K562 (cell line): ENCODE data around the gene WDR81. TPM values are rescaled to one million over a fixed set of nuclear protein-coding genes. Genes with fewer than 3 reads are reported as not detected.

ENCODE experiments used
- BCOR ChIP-seq: fragments of 450-650 bp; IDR thresholded peaks from 2 replicates; pipeline ENCODE4 v1.6.1; 2016
- CCNT2 ChIP-seq: IDR thresholded peaks from 2 replicates; pipeline ENCODE4 v1.6.1; 2011; ENCODE audit warnings: borderline replicate concordance, low read depth, mild to moderate bottlenecking, moderate library complexity, mixed read lengths, low read length; ENCODE audit not compliant: insufficient read length; ENCODE audit errors: extremely low read depth
- E2F6 ChIP-seq, 2 experiments: IDR thresholded peaks; 2 replicates each; pipeline ENCODE4 v1.6.1; 2011; ENCODE audit warnings: borderline replicate concordance in 1 of 2, control low read depth in 1 of 2, low read depth in 1 of 2, low read length in 1 of 2, mild to moderate bottlenecking in 1 of 2, mixed read lengths in 1 of 2, moderate library complexity in 1 of 2; ENCODE audit not compliant: insufficient read depth in 1 of 2, insufficient read length in 1 of 2, poor library complexity in 1 of 2, severe bottlenecking in 1 of 2; ENCODE audit errors: extremely low read depth in 1 of 2
- EP400 ChIP-seq: fragments of 450-650 bp; IDR thresholded peaks from 2 replicates; pipeline ENCODE4 v1.6.1; 2017; ENCODE audit warnings: antibody characterized with exemption, mild to moderate bottlenecking, moderate library complexity
- FOXA3 ChIP-seq, 2 experiments: fragments of 450-650 bp in 1 of 2; sonication (generic) in 1 of 2; formaldehyde crosslinking; IDR thresholded peaks in 1 of 2; conservative IDR thresholded peaks in 1 of 2; 2 replicates each; pipeline versions ENCODE4 v1.4.0 to v1.8.0; 2020 to 2022; ENCODE audit warnings: mild to moderate bottlenecking in 2 of 2, missing genetic modification reagents in 1 of 2
- HDAC1 ChIP-seq, 2 experiments: fragments of 450-650 bp; IDR thresholded peaks; 2 replicates each; pipeline ENCODE4 v1.6.1; 2016 to 2017; ENCODE audit warnings: inconsistent platforms in 1 of 2, mild to moderate bottlenecking in 1 of 2, moderate library complexity in 1 of 2
- HNRNPLL ChIP-seq: fragments of 200-400 bp; formaldehyde crosslinking; IDR thresholded peaks from 2 replicates; pipeline ENCODE4 v1.6.1; 2017; ENCODE audit warnings: low read length, low read depth, mild to moderate bottlenecking; ENCODE audit not compliant: poor library complexity, severe bottlenecking
- ILF3 ChIP-seq: fragments of 450-650 bp; IDR thresholded peaks from 2 replicates; pipeline ENCODE4 v1.6.1; 2018; ENCODE audit warnings: antibody characterized with exemption, mild to moderate bottlenecking, moderate library complexity, borderline replicate concordance
- MNT ChIP-seq, 2 experiments: fragments of 450-650 bp; conservative IDR thresholded peaks; 2 replicates each; pipeline ENCODE4 v1.6.1; 2017; ENCODE audit warnings: mild to moderate bottlenecking in 2 of 2, moderate library complexity in 2 of 2
- NBN ChIP-seq: fragments of 450-650 bp; IDR thresholded peaks from 2 replicates; pipeline ENCODE4 v1.6.1; 2016; ENCODE audit warnings: low read depth, mild to moderate bottlenecking
- NCOA1 ChIP-seq: fragments of 450-650 bp; IDR thresholded peaks from 2 replicates; pipeline ENCODE4 v1.6.1; 2016; ENCODE audit warnings: low read depth
- PTBP1 ChIP-seq: fragments of 200-400 bp; formaldehyde crosslinking; IDR thresholded peaks from 2 replicates; pipeline ENCODE4 v1.6.1; 2017; ENCODE audit warnings: low read depth, low read length
- SIX5 ChIP-seq, 2 experiments: IDR thresholded peaks; 2 replicates each; pipeline ENCODE4 v1.6.1; 2011; ENCODE audit warnings: low read length in 2 of 2, borderline replicate concordance in 1 of 2, low read depth in 1 of 2, mild to moderate bottlenecking in 1 of 2, moderate library complexity in 1 of 2; ENCODE audit not compliant: insufficient read depth in 1 of 2
- TCF3 ChIP-seq: sonication (generic); formaldehyde crosslinking; IDR thresholded peaks from 2 replicates; pipeline ENCODE4 v1.4.0; 2020; ENCODE audit warnings: mild to moderate bottlenecking, missing genetic modification reagents
- ZNF316 ChIP-seq: fragments of 450-650 bp; IDR thresholded peaks from 2 replicates; pipeline ENCODE4 v1.6.1; 2016
- ZNF655 ChIP-seq: fragments of 250-450 bp; sonication (Bioruptor Pico); IDR thresholded peaks from 2 replicates; pipeline ENCODE4 v1.5.0; 2021
- ZNF668 ChIP-seq: fragments of 250-450 bp; sonication (Bioruptor Pico); IDR thresholded peaks from 2 replicates; pipeline ENCODE4 v1.8.0; 2022; ENCODE audit warnings: mild to moderate bottlenecking, inconsistent platforms
- ZNF699 ChIP-seq: fragments of 250-450 bp; sonication (Bioruptor Pico); IDR thresholded peaks from 2 replicates; pipeline ENCODE4 v1.8.0; 2021; ENCODE audit warnings: mild to moderate bottlenecking, moderate library complexity; ENCODE audit not compliant: insufficient replicate concordance
- polyA plus RNA-seq, 8 experiments: library from polyadenylated mRNA; depleted of rRNA in 4 of 8; stranded (reverse) in 5 of 8; unstranded in 3 of 8; fragments of >200 nt; fragmentation: Nextera tagmentation in 2 of 8; fragmentation: Illumina TruSeq in 1 of 8; extraction: Ambion mirVana in 2 of 8; extraction: Trizol in 1 of 8; gene quantifications; 2 replicates each; pipeline versions ENCODE4 v1.2.1 to v1.2.3, GENCODE V29; 2011 to 2014; ENCODE audit warnings: inconsistent platforms in 1 of 8, missing spikeins in 1 of 8
- total RNA-seq, 7 experiments: library from RNA; depleted of rRNA in 6 of 7; stranded (reverse); fragments of >200 nt in 6 of 7; fragmentation: Illumina TruSeq in 2 of 7; extraction: Trizol in 2 of 7; gene quantifications; 2 replicates each; pipeline versions ENCODE4 v1.2.1 to v1.2.3, GENCODE V29; 2011 to 2021; ENCODE audit warnings: low replicate concordance in 1 of 7
- TF ChIP-seq, protein P1 (sequence below): fragments of 250-450 bp; sonication (Bioruptor Pico); IDR thresholded peaks from 2 replicates; pipeline ENCODE4 v1.8.0; 2021; ENCODE audit warnings: moderate library complexity, mild to moderate bottlenecking, inconsistent platforms
- TF ChIP-seq, protein P2 (sequence below): fragments of 250-450 bp; sonication (Bioruptor Pico); IDR thresholded peaks from 2 replicates; pipeline ENCODE4 v1.9.0; 2021; ENCODE audit warnings: mild to moderate bottlenecking

WDR81 gene
- total and polyA plus RNA-seq, 9 of the 15 experiments (the other 6 are each of a cell fraction or from before 2014, with no cell fraction given) = 0.01 to 17.1 (median 3.3) TPM

DNA sequence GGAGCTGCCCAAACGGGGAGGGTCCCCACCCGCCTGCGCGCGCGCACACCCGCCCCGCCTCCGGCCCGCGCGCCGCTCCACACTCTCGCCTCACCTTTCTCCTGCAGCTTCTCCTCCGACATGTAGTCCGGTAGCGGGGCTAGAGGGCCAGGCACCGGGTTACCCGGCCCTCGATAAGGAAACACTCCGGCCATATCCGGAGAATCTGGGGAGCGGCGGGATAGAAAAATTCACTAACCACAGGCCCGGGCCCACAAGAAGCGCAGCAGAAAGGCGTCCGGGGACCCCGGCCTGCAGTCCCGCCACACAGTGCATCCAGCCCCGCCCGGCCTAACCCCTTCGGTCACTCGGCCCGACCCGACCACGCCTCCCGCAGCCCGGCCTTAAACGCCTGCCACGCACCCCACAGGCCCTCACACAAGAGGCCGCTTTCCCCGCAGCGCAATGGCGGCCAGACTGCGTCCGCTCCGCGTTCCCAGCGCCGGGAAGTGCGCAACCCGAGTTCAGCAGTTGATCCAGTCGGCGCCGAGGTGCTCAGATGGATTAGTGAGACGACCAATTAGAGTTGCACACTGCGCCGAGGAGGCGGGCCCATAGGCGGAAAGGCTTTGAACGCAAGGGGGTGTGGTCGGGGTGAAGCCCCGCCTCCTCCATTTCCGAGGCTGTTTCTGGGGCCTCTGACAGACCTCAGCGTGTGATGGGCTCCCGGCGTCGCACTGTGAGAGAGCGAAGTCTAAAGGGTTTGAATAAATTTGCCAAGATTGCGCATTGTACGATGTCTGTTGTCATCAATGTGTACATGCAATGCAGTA is 39.9 kb upstream of the WDR81 start, which contains the start of gene PRPF8 (continued):
- TF ChIP-seq CCNT2 = peak; percentile 44
- TF ChIP-seq FOXA3 (CRISPR knock-in tag; conservative IDR thresholded peaks at IDR 0.05 in 1 of 2, IDR thresholded peaks at IDR 0.05 in 1 of 2) = no peak
- no peak for TF ChIP-seq ILF3
- TF ChIP-seq HNRNPLL = peak; percentile 100
- peak; percentile 44 to 80 for TF ChIP-seq MNT (conservative IDR thresholded peaks at IDR 0.05)
- TF ChIP-seq E2F6 (IDR thresholded peaks at IDR 0.05; ENCODE audit: borderline replicate concordance in 1 of 2, extremely low read depth in 1 of 2, insufficient read depth in 1 of 2, insufficient read length in 1 of 2, low read depth in 1 of 2, low read length in 1 of 2, poor library complexity in 1 of 2, severe bottlenecking in 1 of 2) = peak; percentile 23 to 70
- no peak for TF ChIP-seq PTBP1
- no peak for TF ChIP-seq ZNF668 (CRISPR knock-in tag)
- no peak for TF ChIP-seq BCOR
- TF ChIP-seq TCF3 (CRISPR knock-in tag) = 0 out of 2 replicates have a peak, but pooled peaks have one; percentile 8
- TF ChIP-seq HDAC1 (IDR thresholded peaks at IDR 0.05) = peak in 1 of 2 experiments; percentile 19; a peak in 1 of 4 replicates
- TF ChIP-seq, protein P1, sequence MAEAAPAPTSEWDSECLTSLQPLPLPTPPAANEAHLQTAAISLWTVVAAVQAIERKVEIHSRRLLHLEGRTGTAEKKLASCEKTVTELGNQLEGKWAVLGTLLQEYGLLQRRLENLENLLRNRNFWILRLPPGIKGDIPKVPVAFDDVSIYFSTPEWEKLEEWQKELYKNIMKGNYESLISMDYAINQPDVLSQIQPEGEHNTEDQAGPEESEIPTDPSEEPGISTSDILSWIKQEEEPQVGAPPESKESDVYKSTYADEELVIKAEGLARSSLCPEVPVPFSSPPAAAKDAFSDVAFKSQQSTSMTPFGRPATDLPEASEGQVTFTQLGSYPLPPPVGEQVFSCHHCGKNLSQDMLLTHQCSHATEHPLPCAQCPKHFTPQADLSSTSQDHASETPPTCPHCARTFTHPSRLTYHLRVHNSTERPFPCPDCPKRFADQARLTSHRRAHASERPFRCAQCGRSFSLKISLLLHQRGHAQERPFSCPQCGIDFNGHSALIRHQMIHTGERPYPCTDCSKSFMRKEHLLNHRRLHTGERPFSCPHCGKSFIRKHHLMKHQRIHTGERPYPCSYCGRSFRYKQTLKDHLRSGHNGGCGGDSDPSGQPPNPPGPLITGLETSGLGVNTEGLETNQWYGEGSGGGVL (CRISPR knock-in tag) = no peak
- no peak for TF ChIP-seq SIX5 (IDR thresholded peaks at IDR 0.05; ENCODE audit: borderline replicate concordance in 1 of 2, insufficient read depth in 1 of 2, low read depth in 1 of 2, low read length in 2 of 2)
- TF ChIP-seq ZNF699 = no peak
- no peak for TF ChIP-seq NCOA1
- no peak for TF ChIP-seq NBN
- TF ChIP-seq, protein P2, sequence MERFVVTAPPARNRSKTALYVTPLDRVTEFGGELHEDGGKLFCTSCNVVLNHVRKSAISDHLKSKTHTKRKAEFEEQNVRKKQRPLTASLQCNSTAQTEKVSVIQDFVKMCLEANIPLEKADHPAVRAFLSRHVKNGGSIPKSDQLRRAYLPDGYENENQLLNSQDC (CRISPR knock-in tag) = no peak
- TF ChIP-seq EP400 = peak; percentile 94
- TF ChIP-seq ZNF655 (CRISPR knock-in tag) = no peak
- no peak for TF ChIP-seq ZNF316
